Left ventricle myocardium inferior (tissue), 1 donor: Measurements from ENCODE around the gene RPRD1B. TPM values are rescaled to one million over a fixed set of nuclear protein-coding genes. Genes with fewer than 3 reads are reported as not detected.
A peak's percentile ranks its signal among the peaks of the same experiment; 100 is the strongest.

Experiments used
- DNase-seq: peaks from one replicate; pipeline ENCODE4 v3.0.0-alpha.2; 2020
- H3K27ac ChIP-seq: fragments of 200-600 bp; replicated peaks from 2 replicates; pipeline ENCODE4 v1.8.0; 2021
- H3K27me3 ChIP-seq: fragments of 200-600 bp; 2 replicates; pipeline ENCODE4 v1.8.0; 2021; ENCODE audit warnings: low read depth
- H3K36me3 ChIP-seq: fragments of 200-600 bp; 2 replicates; pipeline ENCODE4 v1.8.0; 2021
- H3K4me1 ChIP-seq: fragments of 200-600 bp; 2 replicates; pipeline ENCODE4 v1.8.0; 2021
- H3K4me3 ChIP-seq: fragments of 200-600 bp; 2 replicates; pipeline ENCODE4 v1.8.0; 2021; ENCODE audit warnings: mild to moderate bottlenecking, moderate library complexity
- H3K9me3 ChIP-seq: fragments of 200-600 bp; replicated peaks from 2 replicates; pipeline ENCODE4 v1.8.0; 2021
- intact Hi-C: fragments of 100-400 bp; cut with micrococcal nuclease; formaldehyde crosslinking; loops from one replicate; pipeline ENCODE4 v1.11.0; 2022
- total RNA-seq: library from RNA; stranded (reverse); fragmentation: NEBNext Ultra II Directional; extraction: Animal tissue kit (Norgen Biotek cat#: 25700); gene quantifications from one replicate; pipeline ENCODE4 v1.2.1, GENCODE V29; 2021
- TF ChIP-seq, protein P1 (sequence below): fragments of 200-600 bp; IDR thresholded peaks from 2 replicates; pipeline ENCODE4 v1.8.0; 2021; ENCODE audit warnings: antibody characterized with exemption, mild to moderate bottlenecking, borderline replicate concordance
- donor health status: DM: no; HTN: yes; CAD: no; lungs with severe emphysema.

The RPRD1B gene
- total RNA-seq, 1 donor from 2014 or later = 58.9 TPM

GRCh38 chr20:38066969-38067716 is 33.6 kb downstream of the RPRD1B start:
- intact Hi-C loops = no loop called here

DNA sequence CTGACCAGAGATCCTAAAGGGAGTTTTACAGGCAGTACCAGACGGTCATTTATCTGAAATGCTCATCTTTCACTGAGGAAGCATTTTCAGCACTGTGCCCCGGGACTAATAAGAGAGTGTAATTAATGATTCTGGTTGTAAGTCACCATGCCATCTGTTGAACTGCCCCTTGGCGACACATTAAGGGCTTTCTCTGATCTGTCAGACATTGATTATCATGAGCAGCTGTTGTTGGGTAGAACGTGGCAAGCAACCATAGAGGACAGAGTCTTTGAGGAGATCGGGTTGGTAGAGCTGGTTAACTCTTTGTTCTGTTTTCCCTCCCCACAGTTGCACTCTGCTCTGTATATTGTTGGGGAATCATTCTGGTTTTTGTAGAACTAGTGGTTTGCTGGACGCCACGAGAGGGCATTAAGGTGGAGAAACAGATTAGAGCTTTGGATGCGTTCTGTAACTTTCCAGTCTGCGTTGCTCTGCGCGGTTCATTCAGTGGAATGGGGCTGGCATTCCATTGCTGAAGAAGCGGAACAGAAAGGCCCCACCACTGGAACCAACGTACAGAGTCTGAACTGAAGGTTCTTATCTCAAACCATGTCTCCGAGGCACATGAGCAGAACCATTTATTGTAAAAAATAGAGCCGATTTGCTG is 34.3 kb downstream of the RPRD1B start:
- Histone ChIP-seq H3K36me3 (peaks cover 89% of the 10 kb centered on the region), H3K27ac (peak overlapping the region; percentile 89), H3K4me1 (peaks cover 47% of the 10 kb centered on the region), H3K9me3 (no peaks in the 10 kb centered on the region), H3K27me3 (no peaks in the 10 kb centered on the region), H3K4me3 (no peak overlapping the region)
- DNase-seq = no peak
- TF ChIP-seq, protein P1, sequence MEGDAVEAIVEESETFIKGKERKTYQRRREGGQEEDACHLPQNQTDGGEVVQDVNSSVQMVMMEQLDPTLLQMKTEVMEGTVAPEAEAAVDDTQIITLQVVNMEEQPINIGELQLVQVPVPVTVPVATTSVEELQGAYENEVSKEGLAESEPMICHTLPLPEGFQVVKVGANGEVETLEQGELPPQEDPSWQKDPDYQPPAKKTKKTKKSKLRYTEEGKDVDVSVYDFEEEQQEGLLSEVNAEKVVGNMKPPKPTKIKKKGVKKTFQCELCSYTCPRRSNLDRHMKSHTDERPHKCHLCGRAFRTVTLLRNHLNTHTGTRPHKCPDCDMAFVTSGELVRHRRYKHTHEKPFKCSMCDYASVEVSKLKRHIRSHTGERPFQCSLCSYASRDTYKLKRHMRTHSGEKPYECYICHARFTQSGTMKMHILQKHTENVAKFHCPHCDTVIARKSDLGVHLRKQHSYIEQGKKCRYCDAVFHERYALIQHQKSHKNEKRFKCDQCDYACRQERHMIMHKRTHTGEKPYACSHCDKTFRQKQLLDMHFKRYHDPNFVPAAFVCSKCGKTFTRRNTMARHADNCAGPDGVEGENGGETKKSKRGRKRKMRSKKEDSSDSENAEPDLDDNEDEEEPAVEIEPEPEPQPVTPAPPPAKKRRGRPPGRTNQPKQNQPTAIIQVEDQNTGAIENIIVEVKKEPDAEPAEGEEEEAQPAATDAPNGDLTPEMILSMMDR = no peak
- intact Hi-C loops = no loop called here

More at GRCh38 chr20:38066969-38067716, 33.6 kb downstream of the RPRD1B start:
- peak overlapping the region; percentile 89 for H3K27ac ChIP-seq
- no peaks in the 10 kb centered on the region for H3K9me3 ChIP-seq
- TF ChIP-seq, protein P1 = no peak
- no peaks in the 10 kb centered on the region for H3K27me3 ChIP-seq
- no peak overlapping the region for H3K4me3 ChIP-seq
- no peak for DNase-seq
- H3K36me3 ChIP-seq = peaks cover 89% of the 10 kb centered on the region
- peaks cover 40% of the 10 kb centered on the region for H3K4me1 ChIP-seq

DNA sequence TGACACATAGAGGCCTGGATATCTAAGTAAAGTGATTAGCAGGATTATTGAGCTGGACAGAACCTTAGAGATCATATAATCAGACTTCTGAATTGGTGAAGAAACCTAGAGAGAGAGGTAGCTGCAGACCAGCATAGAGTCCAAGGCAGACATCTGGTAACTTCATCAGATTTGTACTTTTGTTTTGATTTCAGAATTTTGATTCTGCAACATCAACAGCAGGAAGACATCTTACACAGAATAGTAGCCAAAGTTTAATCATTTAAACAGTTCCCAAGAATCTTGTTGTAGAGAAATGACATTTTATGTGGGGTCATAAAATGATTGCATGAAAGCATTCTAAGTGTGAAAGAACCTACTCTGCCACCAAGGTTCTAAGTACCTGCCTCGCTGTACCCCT is 39.4 kb downstream of the RPRD1B start:
- Histone ChIP-seq H3K36me3 (peaks cover 53% of the 10 kb centered on the region), H3K4me1 (peaks cover 55% of the 10 kb centered on the region), H3K27me3 (no peaks in the 10 kb centered on the region), H3K9me3 (no peaks in the 10 kb centered on the region), H3K27ac (peak overlapping the region; percentile 91), H3K4me3 (no peak overlapping the region)
- intact Hi-C loops = loop anchor here (5.0 kb wide), 1 partner anchor 94 kb away; the partner anchor contains the start of gene TGM2
- TF ChIP-seq, protein P1 = no peak
- DNase-seq = no peak

DNA sequence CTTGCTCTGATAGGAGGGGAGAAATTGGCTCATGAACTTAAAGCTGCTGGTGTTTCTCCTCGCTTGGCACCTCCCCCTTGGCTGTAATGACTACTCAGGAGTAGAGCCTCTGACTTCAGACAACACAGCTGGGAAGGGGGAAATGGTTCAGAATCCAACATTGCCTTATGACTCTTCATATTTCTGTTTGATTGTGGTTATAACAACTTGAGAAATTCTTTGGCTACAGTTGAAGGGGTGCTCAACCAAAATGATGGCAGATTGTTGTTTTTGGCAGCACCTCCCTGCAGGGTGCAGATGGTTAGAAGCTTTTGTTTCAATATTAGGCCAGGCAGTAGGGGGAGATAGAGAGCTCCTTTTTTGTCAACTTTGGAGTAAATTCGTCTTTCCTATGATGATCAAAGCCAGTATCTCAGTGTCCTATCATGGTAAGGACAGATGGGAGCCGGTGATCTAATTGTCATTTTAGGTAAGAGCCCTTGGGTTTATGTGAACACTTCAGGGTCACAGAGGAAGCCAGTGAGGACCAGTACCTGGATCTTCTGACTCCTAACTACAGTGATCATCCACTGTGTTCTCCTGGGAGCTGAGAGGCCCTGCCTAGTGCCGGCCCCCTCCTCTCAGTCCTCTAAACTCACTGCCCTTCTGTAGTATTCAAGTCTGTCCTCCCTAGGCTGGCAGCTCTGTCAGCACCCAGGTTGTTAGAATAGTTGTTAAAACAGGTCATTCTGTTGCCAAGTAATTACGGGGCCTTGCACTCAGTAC is 39.9 kb downstream of the RPRD1B start:
- peaks cover 50% of the 10 kb centered on the region for H3K36me3 ChIP-seq
- H3K27me3 ChIP-seq = no peaks in the 10 kb centered on the region
- H3K27ac ChIP-seq = peak overlapping the region; percentile 91
- peak; percentile 62 for DNase-seq
- H3K4me1 ChIP-seq = peaks cover 58% of the 10 kb centered on the region
- H3K4me3 ChIP-seq = peak overlapping the region; percentile 2
- TF ChIP-seq, protein P1 = peak; percentile 83
- intact Hi-C loops = loop anchor here (5.0 kb wide), 1 partner anchor 94 kb away; the partner anchor contains the start of gene TGM2
- no peaks in the 10 kb centered on the region for H3K9me3 ChIP-seq

- intact Hi-C loops = no loop called here
- DNase-seq = no peak
- TF ChIP-seq, protein P1 = no peak
- no peaks in the 10 kb centered on the region for H3K9me3 ChIP-seq
- peak overlapping the region; percentile 91 for H3K27ac ChIP-seq
- H3K4me1 ChIP-seq = peaks cover 60% of the 10 kb centered on the region
- peaks cover 43% of the 10 kb centered on the region for H3K36me3 ChIP-seq
- H3K4me3 ChIP-seq = no peak overlapping the region
- no peaks in the 10 kb centered on the region for H3K27me3 ChIP-seq
Observed at GRCh38 chr20:38075161-38075998, 41.8 kb downstream of the RPRD1B start.
